Effector CD8-positive, alpha-beta T cell (primary cell): Measurements from ENCODE around the gene CMPK1.
"Not testable (repeated sequence)": the region's sequence is repeated elsewhere in the genome, so short reads cannot be mapped to it uniquely, and the experiment has no call there.

Experiments used
- DNase-seq: peaks from one replicate; lab custom pipeline; 2025; lab: John Stamatoyannopoulos, UW
- total RNA-seq, 4 experiments: gene quantifications; one replicate each; lab custom pipeline; 2026; lab: John Stamatoyannopoulos, UW

The CMPK1 gene
- 161 to 197 (median 184) reads per million in 4 experiments for total RNA-seq

DNA sequence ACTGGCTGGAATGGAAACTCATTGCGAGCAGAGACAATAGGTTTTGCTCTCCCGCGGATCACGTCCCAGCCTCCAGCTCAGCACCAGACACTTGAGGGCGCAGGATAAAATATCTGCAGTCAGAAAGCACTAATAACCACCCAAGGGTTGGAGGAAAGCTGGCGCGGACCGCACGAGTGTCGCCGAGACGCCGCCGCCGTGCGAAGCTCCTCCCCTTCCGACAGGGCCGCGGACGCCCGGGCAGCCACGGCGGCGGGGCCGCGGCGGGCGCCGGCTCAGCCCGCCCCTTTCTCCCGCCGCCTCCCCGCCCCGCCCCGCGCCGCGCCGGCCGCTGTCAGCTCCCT lies at the start of gene CMPK1:
TSS of gene CMPK1 (plus strand) at position 213 of the 344 bp plus-strand sequence. CDS start 156 bp downstream, outside the sequence.
- DNase-seq: peak; percentile 46

- DNase-seq: not testable (repeated sequence)
Observed at GRCh38 chr1:47288116-47288515, 45.5 kb upstream of the CMPK1 start.

- not testable (repeated sequence) for DNase-seq
Observed at GRCh38 chr1:47294863-47295262, 38.7 kb upstream of the CMPK1 start.

DNA sequence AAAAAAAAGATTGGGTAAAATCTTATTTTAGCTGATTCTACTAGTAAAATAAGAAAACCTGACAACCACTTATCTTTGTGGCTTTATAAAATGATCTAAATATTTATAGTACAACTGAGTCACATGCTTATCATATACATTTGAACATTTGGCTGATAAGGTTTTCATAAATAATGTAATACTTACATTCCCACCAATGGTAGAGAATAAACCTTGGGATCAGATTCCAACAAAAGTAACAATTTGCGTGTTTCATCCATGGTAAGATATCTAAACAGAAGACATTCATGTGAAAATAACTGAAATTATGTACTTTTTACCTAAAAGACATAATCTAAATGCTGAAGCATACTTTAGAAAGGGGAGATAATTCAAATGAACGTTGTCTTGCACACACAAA lies 38.0 kb upstream of the CMPK1 start:
- no peak for DNase-seq

- no peak for DNase-seq
Observed at GRCh38 chr1:47298025-47298699, 35.4 kb upstream of the CMPK1 start.

DNA sequence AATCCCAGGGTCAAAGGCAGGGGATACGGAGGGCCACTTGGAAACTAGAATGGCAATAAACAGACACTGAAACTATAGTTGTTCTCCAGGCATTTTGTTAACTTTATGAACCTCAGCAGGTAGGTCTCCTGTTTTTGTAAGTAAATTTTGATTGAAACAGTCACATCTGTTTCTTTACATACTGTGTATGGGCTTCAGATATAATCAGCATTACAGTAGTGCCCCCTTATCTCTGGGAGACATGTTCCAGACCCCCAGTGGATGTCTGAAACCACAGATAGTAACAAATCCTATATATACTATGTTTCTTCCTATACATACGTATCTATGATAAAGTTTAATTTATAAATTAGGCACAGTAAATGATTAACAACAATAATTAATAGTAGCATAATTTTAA lies 31.1 kb upstream of the CMPK1 start:
- DNase-seq: no peak

GRCh38 chr1:47309427-47309826 lies 24.2 kb upstream of the CMPK1 start:
- DNase-seq: no peak

DNA sequence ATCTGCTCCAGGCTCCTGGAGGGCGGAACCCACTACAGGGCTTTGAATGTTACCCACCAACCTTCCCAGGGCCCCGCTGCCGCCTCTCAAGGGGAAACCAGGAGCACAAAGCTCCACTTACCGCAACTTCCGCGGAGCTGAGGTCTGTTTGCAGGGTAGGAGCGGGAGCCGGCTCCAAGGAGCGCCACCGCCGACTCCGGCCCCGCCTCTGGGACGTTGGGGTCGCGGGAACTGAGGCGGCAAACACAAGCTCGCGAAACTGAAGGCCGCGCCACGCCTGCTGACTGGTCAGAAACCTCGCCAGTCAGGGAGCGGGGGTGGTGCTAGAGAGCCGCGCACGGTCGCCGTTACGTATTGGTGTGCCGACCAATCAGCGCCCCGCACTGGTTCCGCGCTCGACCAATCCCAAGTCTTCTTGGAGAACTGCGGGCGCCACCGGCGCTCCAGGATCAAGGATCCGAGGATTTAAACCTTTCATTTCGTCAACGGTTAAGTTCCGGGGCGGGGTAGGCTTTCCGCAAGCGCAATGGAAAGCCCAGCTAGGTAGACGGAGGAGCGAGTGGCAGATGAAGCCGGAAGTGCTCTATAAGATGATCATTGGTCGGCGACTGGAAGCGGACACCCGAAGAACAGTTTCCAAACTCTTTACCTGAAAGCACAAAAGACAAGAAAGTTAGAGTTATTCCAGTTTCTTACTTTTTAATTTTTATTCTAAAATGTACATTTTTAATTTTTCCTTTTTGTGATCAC lies 19.5 kb upstream of the CMPK1 start, which contains the start of gene STIL:
TSS of gene STIL (minus strand) at position 233 of the 750 bp plus-strand sequence. CDS start 3,828 bp downstream, outside the sequence.
- DNase-seq: peak; percentile 95

GRCh38 chr1:47317841-47318240 lies 15.7 kb upstream of the CMPK1 start:
- no peak for DNase-seq

- not testable (repeated sequence) for DNase-seq
Observed at GRCh38 chr1:47319968-47320367, 13.6 kb upstream of the CMPK1 start.

DNA sequence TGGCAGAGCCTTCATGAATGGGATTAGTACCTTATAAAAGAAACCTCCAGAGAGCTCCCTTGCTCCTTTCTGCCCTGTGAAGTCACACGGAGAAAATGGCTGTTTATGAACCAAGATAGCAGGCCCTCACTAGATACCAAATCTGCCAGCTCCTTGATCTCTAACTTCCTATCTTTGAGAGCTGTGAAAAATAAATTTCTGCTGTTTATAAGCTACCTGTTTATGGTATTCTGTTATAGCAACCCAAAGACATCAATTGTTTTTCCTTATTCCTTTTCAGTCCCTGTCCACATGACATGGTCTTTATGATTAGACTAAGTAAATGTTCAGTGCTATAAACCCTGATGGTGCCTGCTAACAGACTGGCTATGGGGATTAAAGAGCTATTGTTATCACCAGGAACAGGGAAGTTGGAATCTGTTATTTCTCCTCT lies 10.0 kb upstream of the CMPK1 start:
- DNase-seq: no peak

DNA sequence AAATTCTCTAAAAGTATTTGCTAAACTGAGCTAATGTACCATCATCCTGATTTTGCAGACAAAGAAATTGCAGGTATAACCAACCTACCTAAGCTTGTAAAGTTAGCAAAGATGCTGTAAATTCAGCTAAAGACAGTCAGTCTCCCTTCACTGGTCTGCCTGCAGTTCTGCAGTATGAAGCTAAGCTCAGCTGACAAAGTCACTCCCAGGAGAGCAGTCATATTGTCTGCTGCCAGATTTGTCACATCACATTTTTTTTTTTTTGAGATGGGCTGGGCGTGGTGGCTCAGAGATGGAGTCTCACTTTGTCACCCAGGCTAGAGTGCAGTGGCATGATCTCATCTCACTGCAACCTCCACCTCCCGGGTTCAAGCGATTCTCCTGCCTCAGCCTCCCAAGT lies 8.9 kb upstream of the CMPK1 start:
- DNase-seq: no peak

GRCh38 chr1:47325528-47325927 lies 8.1 kb upstream of the CMPK1 start:
- no peak for DNase-seq

DNA sequence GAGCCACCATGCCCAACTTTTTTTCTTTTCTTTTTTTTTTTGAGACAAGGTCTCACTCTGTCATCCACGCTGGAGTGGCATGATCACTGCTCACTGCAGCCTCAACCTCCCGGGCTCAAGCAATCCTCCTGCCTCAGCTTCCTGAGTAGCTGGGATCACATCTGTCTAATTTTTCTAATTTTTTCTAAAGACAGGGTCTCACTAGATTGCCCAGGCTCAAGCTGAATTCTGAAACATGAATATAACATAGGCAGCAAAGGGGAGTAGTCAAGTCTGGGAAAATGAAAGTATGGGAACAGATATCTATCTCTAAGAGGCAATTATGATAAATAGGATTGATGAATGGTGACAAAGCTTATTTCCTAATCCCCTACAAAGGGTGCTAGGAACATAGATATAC lies 7.3 kb upstream of the CMPK1 start:
- no peak for DNase-seq

DNA sequence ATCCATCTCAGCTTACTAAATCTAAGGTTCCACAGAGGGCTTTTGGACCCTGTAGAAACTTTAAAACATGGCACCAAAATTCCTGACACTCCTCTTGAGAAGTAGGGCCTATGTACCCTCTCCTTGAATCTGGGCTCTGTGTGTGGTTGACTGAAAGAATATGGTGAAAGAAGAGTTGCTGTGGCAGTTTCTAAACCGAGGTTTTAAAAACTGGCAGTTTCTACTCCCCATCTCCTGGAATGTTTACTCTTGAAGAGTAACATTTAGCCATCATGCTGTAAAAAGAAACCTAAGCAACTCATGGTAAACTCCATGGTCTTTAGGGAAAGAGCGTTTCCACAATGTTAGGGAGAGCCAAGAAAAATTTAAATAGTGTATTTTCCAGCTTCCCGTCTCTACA lies 4.6 kb upstream of the CMPK1 start:
- DNase-seq: no peak

GRCh38 chr1:47330212-47330611 lies 3.4 kb upstream of the CMPK1 start:
- no peak for DNase-seq

- no peak for DNase-seq
Observed at GRCh38 chr1:47331875-47332274, 1.7 kb upstream of the CMPK1 start.

DNA sequence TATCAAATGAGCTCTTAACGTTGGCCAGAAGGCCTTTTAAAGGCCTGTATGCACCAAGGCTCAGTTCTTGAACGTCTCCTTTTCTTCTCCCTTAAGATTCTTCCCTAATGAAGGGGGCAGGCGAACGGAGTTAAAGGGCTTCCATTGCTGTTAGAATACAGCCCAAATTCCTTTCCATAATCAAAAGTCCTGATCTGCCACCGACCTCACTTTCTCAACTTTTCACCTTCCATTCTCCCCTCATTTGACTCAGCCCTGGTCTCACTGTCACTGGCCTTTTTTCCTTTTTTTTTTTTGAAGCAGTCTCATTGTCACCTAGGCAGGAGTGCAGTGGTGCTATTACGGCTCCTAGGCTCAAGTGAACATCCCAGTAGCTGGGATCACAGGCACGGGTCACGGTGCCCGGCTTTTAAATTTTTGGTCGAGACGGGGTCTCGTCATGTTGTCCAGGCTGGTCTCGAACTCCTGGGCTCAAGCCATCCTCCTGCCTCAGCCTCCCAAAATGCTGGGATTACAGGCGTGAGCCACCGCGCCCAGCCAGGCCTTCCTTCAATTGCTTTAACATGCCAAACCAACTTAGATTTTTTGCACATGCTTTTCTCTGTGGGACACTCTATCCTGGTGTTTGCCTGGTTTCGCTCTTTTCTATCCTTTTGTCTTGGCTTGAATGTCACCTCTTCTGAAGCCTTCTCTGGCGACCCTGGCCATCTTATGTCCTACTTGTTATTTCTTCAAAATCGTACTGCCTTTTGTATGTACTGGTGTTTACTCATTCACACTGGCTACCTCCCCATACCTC lies 612 bp upstream of the CMPK1 start:
- no peak for DNase-seq

DNA sequence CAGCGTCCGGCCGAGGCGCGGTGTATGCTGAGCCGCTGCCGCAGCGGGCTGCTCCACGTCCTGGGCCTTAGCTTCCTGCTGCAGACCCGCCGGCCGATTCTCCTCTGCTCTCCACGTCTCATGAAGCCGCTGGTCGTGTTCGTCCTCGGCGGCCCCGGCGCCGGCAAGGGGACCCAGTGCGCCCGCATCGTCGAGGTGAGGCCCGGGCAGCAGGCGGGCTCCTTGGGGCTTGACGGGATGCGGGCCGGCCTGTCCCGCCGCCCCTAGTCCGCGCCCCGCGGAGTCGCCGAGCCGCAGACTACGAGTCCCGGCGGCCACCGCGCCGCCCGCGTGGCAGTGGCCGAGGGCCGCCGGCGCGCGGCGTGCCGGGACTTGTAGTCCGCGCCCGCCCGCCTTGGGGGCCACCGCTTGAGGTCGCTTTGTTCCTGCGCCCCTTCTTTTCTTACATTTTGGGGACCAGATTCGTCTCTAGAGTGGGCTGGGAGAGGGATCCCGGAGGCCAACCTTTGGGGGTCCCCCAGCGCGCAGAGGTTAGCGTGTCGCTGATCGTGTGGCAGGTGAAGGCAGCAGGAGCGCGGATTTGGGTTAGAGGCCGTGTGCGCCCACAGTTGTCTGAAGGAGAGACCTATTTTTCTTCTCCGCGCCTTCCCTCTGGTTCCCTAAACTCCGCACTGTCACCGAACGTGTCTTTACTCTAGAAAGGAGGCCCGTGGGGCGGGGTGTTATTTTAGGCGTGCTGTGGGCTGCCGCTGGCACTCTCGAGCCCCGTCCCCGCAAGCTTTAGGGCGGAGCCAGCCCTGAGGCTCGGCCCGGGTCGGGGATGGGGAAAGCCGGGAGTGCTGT lies 553 bp downstream of the CMPK1 start:
- peak; percentile 51 for DNase-seq

DNA sequence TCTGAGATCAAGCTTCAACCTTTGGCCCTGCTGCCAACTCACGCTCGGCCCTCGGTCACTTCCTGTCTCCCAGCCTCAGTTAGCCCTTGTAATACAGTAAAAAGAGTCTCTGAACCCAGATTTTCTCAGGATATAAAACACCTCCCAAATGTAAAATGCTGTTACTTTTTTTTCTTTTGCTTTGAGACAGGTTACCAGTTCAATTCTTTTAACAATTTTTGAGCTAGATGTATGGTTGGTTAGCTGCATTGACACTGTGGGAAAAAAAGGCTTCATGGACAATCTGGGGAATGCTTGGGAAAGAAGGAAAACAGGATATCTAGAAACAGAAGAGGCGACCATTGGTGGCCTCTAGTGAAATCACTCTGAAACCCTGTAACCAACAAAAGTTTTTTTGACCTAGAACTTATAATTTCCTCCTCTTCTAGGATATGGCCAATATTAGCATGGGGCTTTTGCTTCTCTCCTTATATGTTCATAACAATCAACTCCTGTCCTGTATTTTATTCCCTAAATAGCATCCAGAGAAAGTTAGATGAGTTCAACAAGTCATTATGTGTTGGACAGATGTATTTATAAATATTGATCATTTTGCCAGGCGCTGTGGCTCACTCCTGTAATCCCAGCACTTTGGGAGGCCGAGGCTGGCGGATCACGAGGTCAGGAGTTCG lies 1.3 kb downstream of the CMPK1 start:
- no peak for DNase-seq

DNA sequence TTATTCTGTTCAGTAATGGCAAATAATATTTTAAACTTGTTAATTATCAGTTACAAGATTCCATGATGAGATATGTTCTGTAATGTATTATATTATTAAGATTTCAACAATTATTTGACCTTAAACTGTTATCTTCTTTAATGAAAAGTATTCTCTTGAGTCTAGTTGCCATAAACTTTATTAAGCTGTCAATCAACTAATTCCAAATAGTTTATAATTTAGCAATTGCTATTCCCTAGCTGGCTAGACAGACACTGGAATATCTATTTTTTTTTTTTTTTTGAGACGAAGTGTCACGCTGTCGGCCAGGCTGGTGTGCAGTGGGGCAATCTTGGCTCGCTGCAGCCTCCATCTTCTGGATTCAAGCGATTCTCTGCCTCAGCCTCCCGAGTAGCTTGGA lies 3.8 kb downstream of the CMPK1 start:
- no peak for DNase-seq
